B cell (primary cell): ENCODE results near the gene GGCX. TPM values are rescaled to one million over a fixed set of nuclear protein-coding genes. Genes with fewer than 3 reads are reported as not detected.

ENCODE experiments used
- ATAC-seq: fragments of 200-7000 bp; cut with Tn5 transposase; one replicate; pipeline ENCODE4 v1.10.0; 2021; ENCODE audit warnings: low read depth, mild to moderate bottlenecking, moderate number of reproducible peaks, moderate library complexity
- CTCF ChIA-PET: fragments of 350-600 bp; sonication (Branson Sonifier 250); formaldehyde crosslinking; loops from one replicate; lab custom pipeline; 2021; ENCODE audit warnings: antibody characterized with exemption, inconsistent platforms; lab: Charles Lee
- POLR2A ChIA-PET: fragments of 350-600 bp; sonication (Branson Sonifier 250); formaldehyde crosslinking; loops from one replicate; lab custom pipeline; 2021; ENCODE audit warnings: antibody characterized with exemption; lab: Charles Lee
- DNase-seq: peaks from one replicate; pipeline ENCODE4 v3.0.0; 2013
- H2AFZ ChIP-seq: 2 replicates; pipeline ENCODE4 v1.6.1; 2012; ENCODE audit warnings: mild to moderate bottlenecking, low read depth, low read length; ENCODE audit not compliant: insufficient read depth, poor library complexity, severe bottlenecking
- H3K27ac ChIP-seq, 2 donors: 1 replicate in 1 of 2; 2 replicates in 1 of 2; pipeline ENCODE4 v1.5.1; 2012 to 2013; ENCODE audit warnings: low read length in 2 of 2, mild to moderate bottlenecking in 2 of 2, moderate library complexity in 1 of 2
- H3K27me3 ChIP-seq, 4 experiments: fragments of 200-600 bp in 1 of 4; sonication (generic) in 1 of 4; replicated peaks in 1 of 4; 1 replicate in 2 of 4; 2 replicates in 2 of 4; pipeline versions ENCODE4 v1.6.1 to v1.7.0; 2013 to 2016; ENCODE audit warnings: low read length in 3 of 4, mild to moderate bottlenecking in 2 of 4, mixed read lengths in 1 of 4, moderate library complexity in 1 of 4; ENCODE audit not compliant: insufficient read depth in 4 of 4, control insufficient read depth in 3 of 4; ENCODE audit errors: control extremely low read depth in 1 of 4
- H3K36me3 ChIP-seq, 2 experiments: replicated peaks in 1 of 2; 1 replicate in 1 of 2; 2 replicates in 1 of 2; pipeline versions ENCODE4 v1.6.1 to v1.7.1; 2013; ENCODE audit warnings: low read length in 1 of 2; ENCODE audit not compliant: insufficient read depth in 2 of 2, control insufficient read depth in 1 of 2; ENCODE audit errors: control extremely low read depth in 1 of 2, extremely low read depth in 1 of 2
- H3K4me1 ChIP-seq, 2 donors: fragments of 200-600 bp in 1 of 2; sonication (generic) in 1 of 2; 1 replicate in 1 of 2; 2 replicates in 1 of 2; pipeline versions ENCODE4 v1.5.1 to v1.6.1; 2013 to 2017; ENCODE audit warnings: low read length in 2 of 2; ENCODE audit not compliant: control insufficient read depth in 2 of 2, insufficient read depth in 2 of 2
- H3K4me2 ChIP-seq: replicated peaks from 2 replicates; pipeline ENCODE3; 2012; ENCODE audit warnings: mild to moderate bottlenecking, low read depth, low read length; ENCODE audit not compliant: poor library complexity, severe bottlenecking
- H3K4me3 ChIP-seq, 5 experiments: fragments of 200-600 bp in 1 of 5; sonication (generic) in 1 of 5; 1 replicate in 3 of 5; 2 replicates in 2 of 5; pipeline versions ENCODE4 v1.5.1 to v1.7.0; 2011 to 2016; ENCODE audit warnings: low read length in 4 of 5, mild to moderate bottlenecking in 4 of 5, low read depth in 2 of 5, control low read depth in 1 of 5, moderate library complexity in 1 of 5; ENCODE audit not compliant: insufficient read depth in 1 of 5; ENCODE audit errors: control extremely low read depth in 1 of 5, extremely low read depth in 1 of 5
- H3K79me2 ChIP-seq: fragments of 200-600 bp; sonication (generic); one replicate; pipeline ENCODE4 v1.6.0; 2016; ENCODE audit warnings: low read length; ENCODE audit not compliant: control insufficient read depth, insufficient read depth
- H3K9ac ChIP-seq: fragments of 200-600 bp; sonication (generic); 2 replicates; pipeline ENCODE4 v1.6.1; 2017; ENCODE audit warnings: mild to moderate bottlenecking, low read length, moderate library complexity
- H3K9me3 ChIP-seq, 3 donors: one replicate each; pipeline versions ENCODE4 v1.6.1 to v1.7.1; 2013; ENCODE audit warnings: low read length in 2 of 3; ENCODE audit not compliant: control insufficient read depth in 2 of 3, insufficient read depth in 1 of 3; ENCODE audit errors: control extremely low read depth in 1 of 3
- H4K20me1 ChIP-seq: 2 replicates; pipeline ENCODE4 v1.6.0; 2012; ENCODE audit warnings: mild to moderate bottlenecking, low read length; ENCODE audit not compliant: insufficient read depth, control insufficient read depth, poor library complexity, severe bottlenecking
- H3K27ac Mint-ChIP-seq: one replicate; pipeline ENCODE4 v1.8.0; 2021; ENCODE audit warnings: mixed read lengths
- H3K27me3 Mint-ChIP-seq: one replicate; pipeline ENCODE4 v1.8.0; 2021; ENCODE audit warnings: mixed read lengths
- H3K4me1 Mint-ChIP-seq: one replicate; pipeline ENCODE4 v1.8.0; 2021; ENCODE audit warnings: mixed read lengths
- H3K4me3 Mint-ChIP-seq: one replicate; pipeline ENCODE4 v1.8.0; 2021; ENCODE audit warnings: mixed read lengths
- H3K9me3 Mint-ChIP-seq: one replicate; pipeline ENCODE4 v1.8.0; 2022; ENCODE audit warnings: mixed read lengths; ENCODE audit not compliant: insufficient read depth
- EZH2 ChIP-seq: IDR thresholded peaks from 2 replicates; pipeline ENCODE4 v1.6.1; 2012; ENCODE audit warnings: borderline replicate concordance, low read depth, mild to moderate bottlenecking, moderate library complexity, low read length; ENCODE audit not compliant: insufficient read depth, poor library complexity, severe bottlenecking
- WGBS: methylation state at CpG from one replicate; pipeline ENCODE4 v1.1.5; 2013; ENCODE audit warnings: missing lambda C conversion rate; ENCODE audit not compliant: insufficient coverage; 5-methylcytosine and 5-hydroxymethylcytosine counted together
- intact Hi-C: fragments of 100-400 bp; cut with micrococcal nuclease; formaldehyde crosslinking; loops from one replicate; pipeline ENCODE4 v1.10.0; 2022
- polyA plus RNA-seq: library from polyadenylated mRNA; depleted of rRNA; stranded (reverse); fragments of >200 nt; gene quantifications from 2 replicates; pipeline ENCODE4 v1.2.3, GENCODE V29; 2012
- total RNA-seq, 2 donors: library from RNA; stranded (reverse); fragments of 120-200 nt in 1 of 2; gene quantifications; 1 replicate in 1 of 2; 2 replicates in 1 of 2; pipeline versions ENCODE4 v1.2.3 to v1.2.4, GENCODE V29; 2013 to 2022
- TF ChIP-seq, protein P1 (sequence below): fragments of 200-600 bp; IDR thresholded peaks from one replicate; pipeline ENCODE4 v1.8.0; 2022; ENCODE audit warnings: antibody characterized with exemption, mild to moderate bottlenecking

The GGCX gene
- total and polyA plus RNA-seq, 2 donors (not counting 1 experiment from before 2014, with no cell fraction given): 23.5 to 36.8 TPM

DNA sequence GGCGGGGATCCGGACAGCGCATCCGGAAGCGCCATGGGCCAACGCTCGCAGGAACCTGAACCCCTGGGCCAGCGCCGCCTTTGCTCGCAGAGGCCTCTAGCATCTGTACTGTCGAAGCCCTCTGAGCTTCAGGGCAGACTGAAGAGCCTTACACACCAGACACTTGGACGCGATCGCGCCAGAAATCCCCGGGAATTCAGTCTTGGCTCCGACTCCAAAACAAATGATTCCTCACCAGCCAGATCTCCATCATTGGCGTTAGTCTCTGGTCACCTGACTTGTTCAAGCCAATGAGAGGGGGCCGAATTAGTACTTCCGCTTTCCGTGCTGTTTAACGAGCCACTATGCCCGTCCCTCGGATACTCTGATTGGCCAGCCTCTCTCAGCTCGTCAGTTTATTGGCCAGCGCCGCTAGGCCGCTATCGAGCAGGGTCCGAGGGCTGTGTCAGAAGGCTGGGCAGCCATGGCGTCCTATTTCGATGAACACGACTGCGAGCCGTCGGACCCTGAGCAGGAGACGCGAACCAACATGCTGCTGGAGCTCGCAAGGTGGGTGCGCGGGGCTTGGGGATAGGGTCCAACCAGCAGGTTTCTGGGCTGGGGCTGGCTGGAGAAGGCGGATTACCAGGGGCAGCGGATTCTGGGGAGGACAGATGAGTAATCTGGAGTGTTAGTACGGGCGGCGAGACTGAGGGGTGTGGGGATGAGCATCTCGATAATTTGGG lies 34.2 kb upstream of the GGCX start, which contains the start of gene RNF181:
TSS of gene RNF181 (plus strand) at position 445 of the 725 bp plus-strand sequence. CDS start at position 464, 19 bp downstream.
- ATAC-seq (peak; percentile 100), DNase-seq (peak; percentile 94)
- Histone ChIP-seq H3K4me1 (peaks cover 17 to 23% of the 10 kb centered on the region in 2 donors), H3K36me3 (peaks cover 0 to 28% of the 10 kb centered on the region in 2 experiments), H3K4me2 (peak within 1 kb of the TSS; percentile 83), H2AFZ (peak within 1 kb of the TSS; percentile 87), H3K9ac (peak within 1 kb of the TSS; percentile 97), H3K79me2 (peaks cover 40% of the 10 kb centered on the region), H3K27ac (peak within 1 kb of the TSS; percentile 76 to 81), H3K27me3 (no peaks in the 10 kb centered on the region), H3K9me3 (no peaks in the 10 kb centered on the region), H3K4me3 (peak within 1 kb of the TSS; percentile 65 to 93 (median 86)), H4K20me1 (peaks cover 14% of the 10 kb centered on the region)
- Mint-ChIP-seq H3K27me3 (no peaks in the 10 kb centered on the region), H3K4me1 (peaks cover 29% of the 10 kb centered on the region), H3K9me3 (no peaks in the 10 kb centered on the region), H3K27ac (peak within 1 kb of the TSS; percentile 95), H3K4me3 (peak within 1 kb of the TSS; percentile 92)
- ChIA-PET CTCF (interaction anchor here (0.5 to 4.5 kb wide), 7 partner anchors 11 to 204 kb away, joined by 3 to 21 read pairs (median 4); partner anchors contain the start of gene VAMP5), POLR2A (interaction anchor here (0.5 to 2.9 kb wide), 18 partner anchors 8 to 638 kb away, joined by 3 to 13 read pairs (median 4); partner anchors contain the start of genes C2orf68, MAT2A, SH2D6 and VAMP5)
- WGBS: under 1% methylated on average over 47 of the region's 47 CpGs
- intact Hi-C loops: loop anchor here (1.0 to 2.0 kb wide), 4 partner anchors 17 to 177 kb away; partner anchors contain the start of genes C2orf68, GGCX and SH2D6
- TF ChIP-seq, protein P1, sequence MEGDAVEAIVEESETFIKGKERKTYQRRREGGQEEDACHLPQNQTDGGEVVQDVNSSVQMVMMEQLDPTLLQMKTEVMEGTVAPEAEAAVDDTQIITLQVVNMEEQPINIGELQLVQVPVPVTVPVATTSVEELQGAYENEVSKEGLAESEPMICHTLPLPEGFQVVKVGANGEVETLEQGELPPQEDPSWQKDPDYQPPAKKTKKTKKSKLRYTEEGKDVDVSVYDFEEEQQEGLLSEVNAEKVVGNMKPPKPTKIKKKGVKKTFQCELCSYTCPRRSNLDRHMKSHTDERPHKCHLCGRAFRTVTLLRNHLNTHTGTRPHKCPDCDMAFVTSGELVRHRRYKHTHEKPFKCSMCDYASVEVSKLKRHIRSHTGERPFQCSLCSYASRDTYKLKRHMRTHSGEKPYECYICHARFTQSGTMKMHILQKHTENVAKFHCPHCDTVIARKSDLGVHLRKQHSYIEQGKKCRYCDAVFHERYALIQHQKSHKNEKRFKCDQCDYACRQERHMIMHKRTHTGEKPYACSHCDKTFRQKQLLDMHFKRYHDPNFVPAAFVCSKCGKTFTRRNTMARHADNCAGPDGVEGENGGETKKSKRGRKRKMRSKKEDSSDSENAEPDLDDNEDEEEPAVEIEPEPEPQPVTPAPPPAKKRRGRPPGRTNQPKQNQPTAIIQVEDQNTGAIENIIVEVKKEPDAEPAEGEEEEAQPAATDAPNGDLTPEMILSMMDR: no peak
- TF ChIP-seq EZH2: no peak
